ENCODE results near the gene TMPRSS6.

DNA sequence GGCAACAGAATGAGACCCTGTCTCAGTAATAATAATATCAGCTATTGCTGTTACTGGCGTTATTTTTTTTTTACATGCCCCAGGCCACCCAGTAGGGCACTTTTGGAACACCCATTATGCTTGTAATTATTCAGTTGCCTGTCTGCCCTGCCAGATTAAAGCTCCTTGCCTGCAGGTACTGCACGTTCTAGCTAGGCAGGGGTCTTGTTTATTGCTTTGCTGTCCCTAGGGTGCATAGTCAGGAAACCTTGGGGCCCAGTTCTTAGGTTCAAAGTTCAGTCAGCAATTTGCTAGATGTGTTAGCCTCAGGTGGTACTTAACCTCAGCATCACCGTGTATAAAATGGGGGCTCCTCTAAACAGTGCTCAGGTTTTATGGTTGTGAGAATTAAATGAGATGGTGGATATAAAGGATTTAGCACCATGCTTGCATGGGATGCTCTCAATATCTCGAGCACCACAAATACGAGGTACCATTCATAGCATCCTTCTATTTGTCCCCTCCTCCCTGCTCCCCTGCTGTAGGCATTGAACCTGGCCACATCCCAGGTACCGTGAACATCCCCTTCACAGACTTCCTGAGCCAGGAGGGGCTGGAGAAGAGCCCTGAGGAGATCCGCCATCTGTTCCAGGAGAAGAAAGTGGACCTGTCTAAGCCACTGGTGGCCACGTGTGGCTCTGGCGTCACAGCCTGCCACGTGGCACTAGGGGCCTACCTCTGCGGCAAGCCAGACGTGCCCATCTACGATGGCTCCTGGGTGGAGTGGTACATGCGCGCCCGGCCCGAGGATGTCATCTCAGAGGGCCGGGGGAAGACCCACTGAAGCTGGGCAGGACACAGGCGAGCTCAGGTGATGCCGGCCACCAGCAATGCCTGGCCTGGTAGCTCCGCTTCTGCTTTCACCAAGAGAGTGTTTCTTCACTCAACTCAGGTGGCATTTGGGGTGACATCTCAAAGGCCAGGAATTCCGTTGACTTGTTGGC lies 80.5 kb downstream of the TMPRSS6 start:
- TF ChIP-seq CTCF (IDR thresholded peaks at IDR 0.05) = no peak
- no peak for TF ChIP-seq EP300 (IDR thresholded peaks at IDR 0.05)
- no peak for TF ChIP-seq POLR2AphosphoS5 (IDR thresholded peaks at IDR 0.05)
- TF ChIP-seq POLR2A (IDR thresholded peaks at IDR 0.05) = no peak

Measured in stomach (tissue), 4 donors.